ENCODE measurements around the gene GALNT2.
A peak's percentile ranks its signal among the peaks of the same experiment; 100 is the strongest.

Gene GALNT2

GRCh38 chr1:230149751-230150584 is 82.9 kb downstream of the GALNT2 start:
- no peak for DNase-seq

- DNase-seq: no peak
Observed at GRCh38 chr1:230150615-230151014, 83.6 kb downstream of the GALNT2 start.

DNA sequence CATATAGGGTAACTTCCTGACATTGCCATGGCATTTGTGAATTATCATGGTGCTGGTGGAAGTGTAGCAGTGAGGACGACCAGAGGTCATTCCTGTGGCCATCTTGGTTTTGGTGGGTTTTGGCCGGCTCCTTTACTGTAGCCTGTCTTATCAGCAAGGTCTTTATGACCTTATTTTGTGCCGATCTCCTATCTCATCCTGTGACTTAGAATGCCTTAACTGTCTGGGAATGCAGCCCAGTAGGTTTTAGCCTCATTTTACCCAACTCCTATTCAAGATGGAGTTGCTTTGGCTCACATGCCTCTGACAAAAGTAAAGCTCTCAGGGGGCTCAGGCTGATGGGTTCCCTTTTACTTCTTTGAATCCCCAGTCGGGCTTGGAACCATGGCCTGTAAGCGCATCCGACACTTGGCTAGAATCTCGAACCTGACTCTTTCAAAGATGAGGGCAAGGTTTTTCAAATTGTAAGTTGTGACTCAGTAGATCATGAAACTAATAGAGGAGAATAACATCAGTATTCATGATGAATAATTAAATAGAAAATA is 85.0 kb downstream of the GALNT2 start:
- DNase-seq: no peak

DNA sequence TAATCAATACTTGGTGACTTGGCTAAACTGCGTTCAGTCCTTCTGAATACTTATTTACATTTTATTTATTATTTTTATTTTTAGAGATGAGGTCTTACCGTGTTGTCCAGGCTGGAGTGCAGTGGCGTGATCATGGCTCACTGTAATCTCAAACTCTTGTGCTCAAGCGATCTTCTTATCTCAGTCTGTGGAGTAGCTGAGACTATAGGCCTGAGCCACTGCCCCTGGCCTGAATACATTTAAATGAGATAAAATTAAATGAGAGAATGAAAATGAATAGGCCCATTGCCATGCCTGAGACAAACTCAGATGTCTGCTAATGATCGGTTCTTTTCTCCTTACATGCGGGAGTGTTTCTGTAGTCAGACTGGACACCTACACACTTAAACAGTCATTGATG is 86.0 kb downstream of the GALNT2 start:
- DNase-seq: no peak

DNA sequence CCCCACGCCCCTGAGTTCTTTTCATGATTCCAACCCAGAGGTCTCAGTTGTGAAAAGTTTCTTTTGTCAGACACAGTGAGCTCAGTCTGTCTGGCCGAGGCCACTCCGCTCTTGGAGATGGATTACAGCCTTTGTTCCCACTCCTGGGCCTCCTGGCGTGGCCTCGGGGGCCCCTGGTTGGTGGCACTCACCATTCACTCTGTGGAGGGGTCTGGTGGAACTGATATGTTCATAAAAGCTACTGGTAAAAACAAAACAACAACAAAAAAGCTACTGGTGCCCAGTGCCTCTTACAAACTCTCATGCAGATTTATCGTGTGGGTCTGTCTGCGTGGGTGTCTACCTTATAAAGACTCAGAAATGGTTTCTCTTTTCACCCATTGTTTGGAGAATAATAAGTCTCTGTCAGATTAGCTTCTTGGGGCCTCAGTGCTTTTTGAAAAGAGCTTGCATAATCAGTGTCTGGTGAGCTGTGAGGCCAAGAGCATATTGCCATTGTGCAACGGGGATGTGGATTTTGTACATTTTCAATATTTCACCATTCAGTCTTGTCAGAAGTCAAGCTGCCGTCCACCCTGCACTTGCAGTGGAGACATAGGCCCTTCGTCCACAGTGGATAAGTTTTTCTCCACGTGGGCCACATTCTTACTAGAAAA is 86.7 kb downstream of the GALNT2 start:
- no peak for DNase-seq

GRCh38 chr1:230155021-230155420 is 88.0 kb downstream of the GALNT2 start:
- no peak for DNase-seq

DNA sequence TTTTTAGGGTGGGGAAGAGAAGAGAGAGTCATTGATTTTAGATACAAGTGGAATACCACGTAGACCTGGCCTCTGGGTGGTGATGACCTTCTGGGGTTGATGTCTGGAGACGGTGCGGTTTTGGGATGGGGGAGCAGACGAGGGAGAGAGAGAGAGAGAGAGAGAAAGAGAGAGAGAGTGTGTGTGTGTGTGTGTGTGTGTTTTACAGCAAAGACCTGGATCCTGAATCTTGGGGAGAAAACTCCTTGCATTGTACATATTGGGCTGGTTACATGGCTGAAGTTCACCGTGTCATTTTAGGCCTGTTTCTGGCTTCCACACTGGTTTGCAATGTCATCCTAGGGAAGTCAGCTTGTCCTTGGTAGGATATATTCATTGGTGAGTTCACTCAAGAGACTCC is 89.0 kb downstream of the GALNT2 start:
- no peak for DNase-seq

DNA sequence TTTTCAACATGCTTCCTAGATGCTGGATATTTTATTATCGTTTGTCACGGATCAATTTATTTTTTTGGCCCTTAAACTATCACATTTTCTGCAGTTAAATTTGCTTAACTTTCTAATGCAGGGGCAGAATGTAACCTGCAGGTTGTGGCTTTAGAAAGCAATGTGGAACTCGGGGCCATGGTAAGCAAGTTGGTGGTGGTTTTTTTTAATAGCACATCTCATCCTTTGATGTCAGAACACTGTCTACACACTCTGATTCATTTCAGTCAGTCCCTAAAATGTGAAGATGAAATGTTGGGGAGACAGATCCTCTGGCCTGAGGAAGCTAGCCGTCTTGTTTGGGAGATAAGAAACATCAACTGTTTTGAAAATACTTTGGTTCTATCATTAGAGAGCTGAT is 89.5 kb downstream of the GALNT2 start:
- DNase-seq: no peak

GRCh38 chr1:230157420-230158390 is 90.7 kb downstream of the GALNT2 start:
- no peak for DNase-seq

- DNase-seq: peak; percentile 13
Observed at GRCh38 chr1:230158415-230159291, 91.6 kb downstream of the GALNT2 start.

DNA sequence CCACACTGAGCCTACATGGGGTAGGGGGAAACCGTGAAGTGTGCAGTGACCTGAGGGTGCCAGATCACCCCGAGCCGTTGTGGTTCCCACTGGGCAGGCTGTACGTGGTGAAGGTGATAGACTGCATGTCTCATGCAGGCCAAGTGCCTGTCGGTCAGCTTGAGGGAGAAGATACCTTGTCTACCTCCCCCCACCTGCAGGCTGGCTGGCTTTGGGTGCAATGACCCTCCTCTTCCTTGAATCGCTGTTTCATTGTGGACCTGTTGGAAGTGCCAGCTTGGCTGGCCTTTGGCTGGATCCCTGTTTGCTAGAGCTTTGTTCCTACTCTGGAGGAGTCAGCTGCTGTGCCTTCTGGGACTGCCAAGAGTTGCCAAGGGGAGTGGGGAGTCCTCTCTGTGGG is 92.5 kb downstream of the GALNT2 start:
- DNase-seq: no peak

- DNase-seq: no peak
Observed at GRCh38 chr1:230160957-230161771, 94.1 kb downstream of the GALNT2 start.

GRCh38 chr1:230163205-230163604 is 96.2 kb downstream of the GALNT2 start:
- DNase-seq: no peak

DNA sequence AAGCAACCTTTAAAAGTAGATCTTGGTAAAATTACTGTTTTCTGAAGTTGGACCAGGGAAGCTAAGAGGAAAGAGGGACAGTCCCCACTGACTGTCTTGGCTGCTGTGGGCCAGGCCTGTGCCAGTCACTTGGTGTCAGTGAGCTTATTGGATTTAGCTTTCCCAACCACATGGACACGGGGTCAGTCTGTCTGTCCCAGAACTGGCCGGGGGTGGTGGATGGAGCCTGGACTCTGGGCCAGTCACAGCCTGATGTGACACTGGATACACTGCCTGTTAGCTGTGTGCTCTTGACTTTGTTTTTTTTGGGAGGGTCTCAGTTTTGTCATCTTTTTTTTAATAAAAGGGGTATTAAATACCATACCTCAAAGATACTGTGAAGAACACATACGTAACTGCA is 96.7 kb downstream of the GALNT2 start:
- DNase-seq: no peak

- DNase-seq: no peak
Observed at GRCh38 chr1:230165536-230165935, 98.5 kb downstream of the GALNT2 start.

DNA sequence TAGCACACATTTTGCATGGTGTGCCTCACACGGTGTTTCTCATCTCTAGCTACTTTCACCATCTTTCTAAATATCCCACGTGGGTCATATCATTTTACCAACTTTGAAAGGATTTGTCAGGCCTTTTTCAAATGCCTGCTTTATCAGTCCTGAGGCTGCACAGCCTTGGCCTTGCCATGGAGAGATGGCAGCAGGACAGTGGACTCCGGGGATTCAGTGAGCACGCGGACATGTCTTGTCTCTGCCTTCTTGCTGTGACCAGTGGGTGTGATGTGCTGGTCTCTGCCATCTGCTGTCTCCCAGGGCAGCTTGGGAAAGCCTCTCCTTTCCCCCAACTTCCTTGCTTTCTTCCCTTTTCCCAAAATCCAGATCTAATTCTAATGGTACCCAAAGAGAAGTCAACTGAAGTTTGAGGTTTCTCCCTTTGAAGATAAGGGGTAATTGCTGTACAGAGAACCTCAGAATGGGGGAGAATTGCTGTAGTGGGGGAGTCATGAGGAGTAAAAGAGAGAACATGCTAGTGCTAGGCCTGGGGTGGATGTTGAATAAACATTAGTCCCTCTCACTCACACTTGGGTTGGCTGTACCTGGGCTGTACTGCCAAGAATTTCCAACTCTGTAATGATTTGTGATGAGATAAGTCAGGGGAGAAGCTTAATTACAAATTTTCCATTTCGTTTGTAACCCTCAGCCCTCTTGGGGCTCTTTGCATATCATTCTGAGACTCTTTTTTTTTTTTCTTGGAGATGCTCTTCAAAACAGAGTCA is 99.5 kb downstream of the GALNT2 start:
- no peak for DNase-seq

- DNase-seq: peak; percentile 35
Observed at GRCh38 chr1:230167419-230167852, 100.4 kb downstream of the GALNT2 start.

DNA sequence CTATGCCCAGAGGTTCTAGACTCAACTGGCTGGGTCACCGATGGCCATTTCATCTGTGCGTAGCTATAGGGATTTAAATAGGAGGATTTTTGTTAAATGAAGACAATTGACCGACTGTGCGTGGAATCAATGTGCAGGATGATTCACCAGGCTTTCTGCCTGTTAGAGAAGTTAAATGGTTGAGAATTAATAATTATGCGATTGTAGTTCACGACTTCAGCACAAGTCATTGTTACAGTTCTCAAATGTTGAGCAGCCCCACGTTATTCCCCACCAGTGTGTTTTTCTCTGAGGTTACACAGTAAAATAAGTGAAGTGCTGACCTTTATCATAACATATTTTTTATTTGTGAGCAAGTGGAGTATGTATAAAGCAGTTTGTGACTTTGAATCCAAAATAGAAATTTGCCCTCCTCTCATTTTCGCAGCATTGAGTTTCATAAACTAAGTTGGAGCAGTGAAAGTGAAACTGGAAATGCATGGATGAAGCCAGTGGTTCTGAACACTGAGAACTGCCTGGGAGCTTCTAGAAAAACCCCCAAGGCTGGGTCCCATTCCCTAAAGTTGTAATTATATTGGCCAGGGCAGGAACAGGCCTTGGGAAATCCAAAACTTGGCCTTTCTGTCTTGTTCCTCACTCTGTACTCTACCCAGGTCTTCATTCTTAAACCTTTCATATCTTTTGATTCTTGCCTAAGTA is 102.6 kb downstream of the GALNT2 start:
- peak; percentile 35 for DNase-seq

DNA sequence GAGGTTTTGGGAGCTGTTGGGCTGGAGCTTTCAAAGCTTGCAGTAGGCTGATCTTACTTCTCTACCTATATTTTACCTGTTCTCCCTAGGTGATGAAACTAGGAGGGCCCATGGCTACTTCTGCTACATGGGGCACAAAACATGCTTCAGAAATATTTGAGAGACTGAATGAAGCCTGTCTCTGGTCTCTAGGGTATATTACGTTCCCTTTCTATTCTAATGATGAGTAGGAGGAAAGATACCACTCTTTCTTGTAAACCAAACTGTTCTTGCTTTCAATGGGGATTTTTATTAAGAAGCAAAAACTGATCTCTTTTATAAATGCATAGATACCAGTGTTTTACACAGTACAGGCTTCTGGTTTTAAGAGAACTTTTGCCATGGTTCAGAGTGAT is 103.1 kb downstream of the GALNT2 start:
- no peak for DNase-seq

DNA sequence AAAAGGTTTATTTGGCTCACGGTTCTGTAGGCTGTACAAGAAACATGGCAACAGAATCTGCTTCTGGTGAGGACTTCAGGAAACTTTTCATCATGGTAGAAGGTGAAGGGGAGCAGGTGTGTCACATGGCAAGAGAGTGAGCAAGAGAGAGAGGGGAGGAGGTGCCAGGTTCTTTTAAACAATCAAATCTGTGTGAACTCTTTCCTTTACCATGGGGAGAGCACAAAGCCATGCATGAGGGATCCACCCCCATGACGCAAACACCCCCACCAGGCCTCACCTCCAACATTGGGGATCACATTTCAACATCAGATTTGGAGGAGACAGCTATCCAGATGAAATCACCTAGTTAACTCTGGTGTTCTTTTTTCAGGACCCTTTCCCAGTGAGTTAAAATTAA is 103.6 kb downstream of the GALNT2 start:
- DNase-seq: no peak
